GM19397 (cell line): ENCODE results near the gene RBPJL.

Source experiments
- ATAC-seq: cut with Tn5 transposase; IDR thresholded peaks from one replicate; pipeline ENCODE4 v1.9.1; 2021; ENCODE audit warnings: mild to moderate bottlenecking, moderate library complexity; ENCODE audit not compliant: unreplicated experiment

RBPJL gene

DNA sequence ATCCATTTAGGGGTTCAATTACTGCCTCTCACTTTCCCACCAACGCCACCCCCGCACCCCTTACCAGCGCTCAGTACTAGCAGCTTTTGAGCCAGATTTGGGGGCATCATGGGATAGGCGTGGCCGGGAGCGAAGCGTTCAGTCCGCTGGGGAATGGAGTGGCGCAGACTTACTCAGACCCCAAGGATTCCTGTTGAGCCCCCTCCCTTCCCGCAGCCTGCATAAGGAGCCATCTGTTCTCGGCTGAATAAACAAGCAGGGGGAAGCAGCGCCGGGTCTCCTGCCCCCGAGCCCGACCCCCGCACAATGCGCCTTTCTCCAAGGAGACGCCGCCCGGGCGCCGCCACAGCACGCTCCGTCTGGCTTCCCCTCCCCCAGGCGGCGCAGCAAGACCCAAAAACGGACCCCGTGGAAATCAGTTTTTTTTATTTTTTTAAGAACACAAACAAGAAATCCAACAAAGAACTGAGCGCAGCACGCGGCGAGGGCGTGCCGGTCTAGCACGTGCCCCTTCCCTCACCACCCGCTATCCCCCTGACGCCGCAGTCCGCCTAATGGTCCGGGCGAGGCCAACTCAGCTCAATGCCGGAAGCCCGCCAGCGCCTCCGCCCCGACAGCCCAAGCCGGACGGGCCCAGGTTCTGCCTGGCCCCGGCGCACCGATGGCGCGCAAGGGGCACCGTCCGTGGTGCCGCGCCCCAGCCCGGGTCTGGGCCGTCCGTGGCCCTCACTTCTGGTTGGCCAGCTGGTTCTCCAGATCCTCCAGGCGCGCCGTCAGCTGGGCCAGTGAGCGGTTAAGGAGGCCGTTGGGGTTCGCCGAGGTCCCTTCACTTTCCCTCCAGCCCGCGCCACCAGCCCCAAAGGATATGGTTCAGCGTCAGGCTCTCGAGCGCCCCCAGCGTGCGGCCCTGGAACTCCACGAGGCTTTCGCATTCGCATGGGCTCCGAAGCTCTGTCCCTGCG lies 13.3 kb upstream of the RBPJL start:
- ATAC-seq, result no peak

- ATAC-seq, result no peak
Measured at GRCh38 chr20:45294003-45294368, 12.7 kb upstream of the RBPJL start.

DNA sequence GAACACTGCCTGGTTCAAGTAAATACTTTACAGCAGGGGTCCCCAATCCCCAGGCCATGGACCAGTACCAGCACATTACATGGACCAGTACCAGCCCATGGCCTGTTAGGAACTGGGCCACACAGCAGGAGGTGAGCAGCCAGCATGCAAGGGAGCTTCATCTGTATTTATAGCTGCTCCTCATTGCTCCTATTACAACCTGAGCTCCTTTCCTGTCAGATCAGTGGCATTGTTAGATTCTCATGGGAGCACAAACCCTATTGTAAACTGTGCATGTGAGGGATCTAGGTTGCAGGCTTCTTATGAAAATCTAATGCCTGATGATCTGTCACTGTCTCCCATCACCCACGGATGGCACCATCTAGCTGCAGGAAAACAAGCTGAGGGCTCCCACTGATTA lies 12.0 kb upstream of the RBPJL start:
- no peak for ATAC-seq

- no peak for ATAC-seq
Measured at GRCh38 chr20:45297786-45298497, 8.7 kb upstream of the RBPJL start.

- ATAC-seq, result no peak
Measured at GRCh38 chr20:45299786-45300185, 6.9 kb upstream of the RBPJL start.

GRCh38 chr20:45300961-45301360 lies 5.7 kb upstream of the RBPJL start:
- no peak for ATAC-seq

DNA sequence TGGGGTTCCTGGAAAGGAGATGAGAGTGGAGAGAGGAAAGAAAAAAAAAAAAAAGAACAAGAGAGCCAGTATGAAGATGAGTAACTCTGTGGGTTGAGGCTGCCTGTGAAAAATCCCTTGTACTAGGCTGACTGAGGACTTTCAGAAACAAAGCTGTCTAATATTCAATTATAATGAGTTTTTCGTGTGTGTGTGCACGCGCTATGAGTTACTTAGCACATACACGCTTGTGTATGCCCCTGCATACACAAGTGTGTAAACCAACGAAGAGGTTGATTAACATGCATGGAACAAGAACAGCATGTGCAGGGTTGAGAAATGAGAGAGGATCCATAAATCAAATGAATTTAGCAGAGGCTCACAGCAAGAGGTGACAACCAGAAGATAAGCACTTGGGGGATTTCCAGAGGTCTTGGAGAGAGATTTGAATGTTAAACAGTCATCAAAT lies 4.8 kb upstream of the RBPJL start:
- no peak for ATAC-seq

DNA sequence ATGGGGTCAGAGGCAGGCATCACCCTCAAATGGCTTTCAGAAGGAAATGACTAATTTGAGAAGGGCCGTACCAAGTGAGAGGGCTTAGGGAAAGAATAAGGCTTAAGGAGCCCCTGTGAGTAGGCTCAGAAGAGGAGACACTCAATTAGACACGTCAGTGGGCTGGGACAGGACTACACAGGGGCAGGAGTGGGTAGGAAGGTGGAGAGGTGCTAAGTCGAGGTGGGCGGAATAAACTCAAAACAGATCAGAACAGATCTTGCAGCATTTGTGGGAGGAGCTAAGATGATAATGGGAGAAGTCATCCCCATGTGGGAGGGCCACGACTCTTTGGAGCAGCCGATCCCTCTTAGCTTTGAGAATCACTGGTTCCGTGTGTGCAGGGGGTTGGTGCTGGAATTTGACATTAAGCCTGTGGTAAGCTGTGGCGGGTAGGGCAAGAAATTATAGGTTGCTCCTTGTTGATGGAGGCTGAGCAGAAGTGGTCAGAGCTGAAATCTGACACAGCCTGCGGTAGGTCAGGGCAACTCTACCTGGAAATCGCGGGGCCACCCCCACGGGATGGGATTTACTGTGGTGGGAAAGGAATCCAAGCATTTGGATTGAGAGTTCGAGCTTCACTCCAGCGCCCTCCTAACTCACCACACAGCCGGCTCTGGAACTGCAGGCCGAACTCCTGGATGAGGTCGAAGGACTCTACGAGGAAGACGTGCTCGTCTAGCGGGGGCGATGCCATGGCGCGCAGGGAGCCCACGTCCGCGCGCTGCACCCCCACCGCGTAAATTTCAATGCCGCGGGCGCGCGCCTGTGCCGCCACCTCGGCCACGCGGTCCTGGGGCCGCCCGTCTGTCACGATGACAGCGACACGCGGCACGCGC lies 2.8 kb upstream of the RBPJL start:
- ATAC-seq, result no peak

GRCh38 chr20:45304464-45304999 lies 2.1 kb upstream of the RBPJL start:
- no peak for ATAC-seq

GRCh38 chr20:45305262-45305661 lies 1.4 kb upstream of the RBPJL start:
- no peak for ATAC-seq

GRCh38 chr20:45307076-45307640 lies 518 bp downstream of the RBPJL start:
- ATAC-seq, result no peak

DNA sequence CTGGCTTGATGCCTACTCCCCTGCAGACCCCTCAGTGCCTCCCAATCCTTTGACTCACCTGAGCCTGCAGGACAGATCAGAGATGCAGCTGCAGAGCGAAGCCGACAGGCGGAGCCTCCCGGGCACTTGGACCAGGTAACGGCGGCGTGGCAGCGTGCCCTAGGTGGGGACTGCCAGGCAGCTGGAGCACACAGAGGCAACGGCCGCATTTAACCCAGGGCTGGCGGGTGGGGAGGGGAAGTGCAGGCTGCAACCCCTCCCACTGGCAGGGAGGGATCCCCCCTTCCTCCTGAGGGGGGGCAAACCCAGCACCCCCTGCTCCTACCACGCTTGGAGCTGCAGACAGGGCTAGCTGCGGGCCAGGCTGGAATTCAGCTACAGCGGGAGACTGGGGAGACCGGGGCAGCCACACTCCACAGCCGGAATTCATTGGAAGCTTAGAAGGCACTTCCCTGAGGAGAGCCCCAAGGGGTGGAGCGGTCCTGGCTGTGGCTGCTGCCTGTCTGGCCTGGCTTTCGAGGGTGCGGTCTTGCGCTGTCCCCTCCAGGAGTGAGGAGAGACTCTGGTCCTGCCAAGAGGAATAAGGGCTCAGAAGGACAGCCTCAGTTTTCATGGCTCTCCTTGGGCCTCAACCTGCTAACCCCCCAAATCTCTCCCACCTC lies 1.6 kb downstream of the RBPJL start, which contains the start of gene MATN4:
MATN4 (minus strand) TSS at position 183 of the 662 bp plus-strand sequence. CDS start 2,717 bp downstream, outside the sequence.
- ATAC-seq, result no peak

DNA sequence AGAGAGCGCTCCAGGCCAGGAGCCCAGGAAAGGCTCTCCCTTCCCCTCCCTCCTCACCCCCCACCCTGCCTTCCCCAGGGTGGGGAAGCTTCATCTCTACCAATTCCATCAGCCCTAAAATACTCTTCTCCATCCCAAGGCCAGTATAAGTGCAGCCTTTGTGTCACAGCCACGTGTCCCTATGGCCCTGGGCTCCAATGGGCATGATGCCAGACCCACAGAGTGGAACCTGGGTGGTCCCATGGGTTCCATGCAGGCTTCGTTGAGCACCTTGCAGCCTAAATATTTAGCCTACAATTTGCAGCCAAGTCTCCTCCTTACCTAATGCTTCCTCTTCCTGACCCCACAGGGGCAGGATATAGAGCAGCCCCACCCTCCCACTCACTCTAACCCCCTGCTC lies 2.4 kb downstream of the RBPJL start:
- no peak for ATAC-seq

GRCh38 chr20:45311589-45312211 lies 5.1 kb downstream of the RBPJL start:
- no peak for ATAC-seq

- no peak for ATAC-seq
Measured at GRCh38 chr20:45312241-45312640, 5.6 kb downstream of the RBPJL start.

DNA sequence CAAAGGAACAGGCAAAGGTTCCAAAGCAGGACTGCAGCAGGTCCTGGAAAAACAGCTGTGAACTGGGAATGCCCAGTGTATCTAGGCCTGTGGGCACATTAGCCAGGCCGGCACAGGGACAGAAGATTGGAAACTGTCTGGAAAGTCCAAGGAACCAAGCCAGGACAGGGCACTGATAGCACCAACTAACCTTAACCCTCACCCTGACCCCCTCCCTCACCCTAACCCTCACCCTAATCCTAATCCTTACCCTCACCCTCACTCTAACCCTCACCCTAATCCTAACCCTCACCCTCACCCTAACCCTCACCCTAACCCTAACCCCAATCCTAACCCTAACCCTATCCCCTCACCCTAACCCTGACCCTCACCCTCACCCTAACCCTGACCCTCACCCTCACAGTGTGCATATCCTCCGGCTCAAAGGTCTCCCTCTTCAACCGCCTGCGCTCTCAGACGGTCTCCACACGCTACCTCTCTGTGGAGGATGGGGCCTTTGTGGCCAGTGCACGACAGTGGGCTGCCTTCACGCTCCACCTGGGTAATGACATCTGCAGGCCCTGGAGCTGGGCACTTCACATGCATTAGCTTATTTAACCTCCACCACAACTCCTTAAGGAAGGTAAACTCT lies 6.5 kb downstream of the RBPJL start:
- ATAC-seq, result no peak

- no peak for ATAC-seq
Measured at GRCh38 chr20:45313943-45314342, 7.3 kb downstream of the RBPJL start.

DNA sequence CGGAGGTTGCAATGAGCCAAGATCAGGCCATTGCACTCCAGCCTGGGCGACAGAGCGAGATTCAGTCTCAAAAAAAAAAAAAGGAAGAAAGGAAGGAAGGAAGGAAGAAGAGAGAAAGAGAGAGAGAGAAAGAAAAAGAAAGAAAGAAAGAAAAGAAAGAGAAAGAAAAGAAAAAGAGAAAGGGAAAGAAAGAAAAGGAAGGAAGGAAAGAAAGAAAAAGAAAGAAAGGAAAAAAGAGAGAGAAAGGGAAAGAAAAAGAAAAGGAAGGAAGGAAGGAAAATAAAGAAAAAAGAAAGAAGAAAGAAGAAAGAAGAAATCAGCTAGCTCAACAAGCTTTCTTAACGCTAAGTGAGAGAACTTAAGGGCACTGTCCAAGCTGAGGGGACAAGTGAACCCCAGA lies 9.0 kb downstream of the RBPJL start:
- no peak for ATAC-seq
